NCI-H146 treated with DMSO at 0.1 percent for 48 hours (cell line): Measurements from ENCODE around the gene MYMK.
"Not testable (repeated sequence)": the region's sequence is repeated elsewhere in the genome, so short reads cannot be mapped to it uniquely, and the experiment has no call there.

Source experiments
- DNase-seq: peaks from one replicate; lab custom pipeline; 2025; ENCODE audit not compliant: unreplicated experiment; lab: John Stamatoyannopoulos, UW

The MYMK gene

DNA sequence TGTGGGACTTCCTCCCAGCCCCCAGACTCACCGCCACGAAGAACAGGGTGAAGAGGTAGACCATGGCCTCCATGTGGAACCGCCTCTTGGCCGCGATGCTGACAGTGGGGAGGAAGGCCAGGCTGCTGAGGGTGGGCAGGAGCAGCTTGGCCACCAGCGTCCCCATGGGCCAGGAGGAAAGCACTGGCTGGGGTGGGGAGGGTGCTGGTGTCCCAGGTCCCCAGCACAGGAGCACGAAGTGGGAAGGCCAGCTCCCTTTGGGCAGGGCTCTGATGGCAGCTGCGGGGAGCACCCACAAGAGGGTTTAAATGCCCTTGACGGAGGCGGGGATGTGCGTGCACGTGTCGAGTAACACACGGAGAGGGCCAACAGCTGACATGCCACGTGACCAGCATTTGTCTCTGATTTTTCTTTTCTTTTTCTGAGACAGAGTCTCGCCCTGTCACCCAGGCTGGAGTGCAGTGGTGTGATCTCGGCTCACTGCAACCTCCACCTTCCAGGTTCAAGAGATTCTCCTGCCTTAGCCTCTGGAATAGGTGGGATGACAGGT lies at the start of gene MYMK:
Gene MYMK, minus strand, starts transcription at position 281 of the 550 bp plus-strand sequence. Its CDS starts 115 bp downstream, at position 166.
- no peak for DNase-seq

- no peak for DNase-seq
These were observed 49.2 kb upstream of the MYMK start for GRCh38 chr9:133573791-133574515.

GRCh38 chr9:133572821-133573361 lies 48.1 kb upstream of the MYMK start:
- DNase-seq = no peak

GRCh38 chr9:133571896-133572595 lies 47.3 kb upstream of the MYMK start:
- no peak for DNase-seq

DNA sequence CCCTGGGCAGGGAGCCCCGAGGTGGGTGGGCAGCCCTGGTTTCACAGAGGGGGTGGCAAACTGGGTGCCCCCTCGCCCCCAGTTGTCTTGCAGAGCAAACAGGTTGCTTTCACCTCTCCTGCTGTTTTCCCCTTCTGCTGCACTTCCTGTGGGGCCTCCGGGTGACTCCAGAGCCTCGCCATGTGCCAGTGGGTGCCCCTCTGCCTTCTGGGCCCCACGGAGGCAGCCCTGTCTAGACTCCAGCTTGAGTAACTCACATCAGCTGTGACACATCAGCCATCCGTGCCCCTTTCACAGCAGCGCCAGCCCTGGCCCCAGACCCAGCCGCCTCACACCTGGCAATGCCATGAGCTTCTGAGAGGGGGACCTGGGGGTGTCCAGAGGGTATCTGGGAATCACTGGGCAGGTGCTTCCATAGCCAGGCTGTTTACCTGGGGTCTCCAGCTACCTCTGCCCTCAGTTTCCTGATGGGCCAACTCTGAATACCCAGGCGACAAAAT lies 46.7 kb upstream of the MYMK start:
- DNase-seq = no peak

DNA sequence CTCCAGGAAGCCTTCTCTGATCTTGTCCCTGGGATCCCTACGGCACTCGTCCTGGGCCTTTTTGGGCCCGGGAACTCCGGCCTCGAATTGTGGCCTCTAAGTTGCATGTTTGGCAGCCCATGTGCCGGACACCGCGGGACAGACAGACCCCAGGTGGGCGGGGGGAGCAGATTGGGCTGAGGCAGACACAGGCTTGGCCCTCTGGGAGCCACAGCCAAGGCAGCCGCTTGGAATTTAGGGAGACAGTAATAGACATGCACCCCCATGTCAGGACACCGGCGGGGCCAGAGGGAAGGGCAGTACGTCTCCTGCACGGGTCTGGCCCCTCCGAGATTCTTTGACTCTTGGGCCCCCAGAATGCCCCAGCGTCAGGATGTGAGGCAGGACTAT lies 45.9 kb upstream of the MYMK start:
- DNase-seq = no peak

- no peak for DNase-seq
These were observed 45.3 kb upstream of the MYMK start for GRCh38 chr9:133569891-133570690.

DNA sequence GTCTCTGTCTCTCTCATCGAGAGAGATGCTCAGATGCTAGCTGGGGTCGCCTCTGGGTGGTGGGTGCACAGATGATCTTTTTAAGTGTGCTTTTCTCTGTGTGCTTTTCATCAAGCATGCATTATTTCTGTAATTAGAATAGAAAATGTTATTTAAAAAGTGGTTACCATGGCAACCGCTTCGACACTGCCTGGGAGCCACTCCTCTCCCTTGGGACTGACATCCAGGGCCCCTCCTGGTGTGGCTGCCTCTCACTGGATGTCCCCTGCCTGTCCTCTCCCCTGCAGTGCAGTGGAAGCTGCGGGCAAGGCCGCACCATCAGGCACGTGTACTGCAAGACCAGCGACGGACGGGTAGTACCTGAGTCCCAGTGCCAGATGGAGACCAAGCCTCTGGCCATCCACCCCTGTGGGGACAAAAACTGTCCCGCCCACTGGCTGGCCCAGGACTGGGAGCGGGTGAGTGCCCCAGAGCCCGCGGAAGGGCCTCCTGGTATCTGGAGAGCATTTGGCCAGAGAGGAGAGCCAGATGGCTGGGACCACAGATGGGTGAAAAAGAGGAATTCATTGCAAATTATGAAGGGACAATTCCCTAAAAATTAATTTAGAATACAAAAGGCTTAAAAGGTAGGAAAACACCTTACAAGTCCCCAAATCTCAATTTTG lies 44.5 kb upstream of the MYMK start:
- no peak for DNase-seq

- no peak for DNase-seq
These were observed 43.4 kb upstream of the MYMK start for GRCh38 chr9:133568186-133568585.

DNA sequence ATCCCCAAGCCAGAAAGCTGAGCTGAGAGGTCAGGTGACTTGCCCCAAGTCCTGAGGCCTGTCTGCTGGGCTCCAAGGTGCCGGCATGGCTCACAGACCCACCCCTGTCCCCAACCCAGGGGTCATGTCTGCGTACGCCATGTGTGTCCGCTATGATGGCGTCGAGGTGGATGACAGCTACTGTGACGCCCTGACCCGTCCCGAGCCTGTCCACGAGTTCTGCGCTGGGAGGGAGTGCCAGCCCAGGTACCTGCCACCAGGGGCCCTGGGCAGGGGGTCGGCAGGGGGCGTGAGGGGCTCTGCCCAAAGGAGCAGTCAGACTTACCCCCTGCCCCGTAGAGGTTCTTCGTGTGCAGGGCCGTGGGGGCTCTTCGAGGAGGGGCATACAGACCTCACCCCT lies 42.1 kb upstream of the MYMK start:
- no peak for DNase-seq

DNA sequence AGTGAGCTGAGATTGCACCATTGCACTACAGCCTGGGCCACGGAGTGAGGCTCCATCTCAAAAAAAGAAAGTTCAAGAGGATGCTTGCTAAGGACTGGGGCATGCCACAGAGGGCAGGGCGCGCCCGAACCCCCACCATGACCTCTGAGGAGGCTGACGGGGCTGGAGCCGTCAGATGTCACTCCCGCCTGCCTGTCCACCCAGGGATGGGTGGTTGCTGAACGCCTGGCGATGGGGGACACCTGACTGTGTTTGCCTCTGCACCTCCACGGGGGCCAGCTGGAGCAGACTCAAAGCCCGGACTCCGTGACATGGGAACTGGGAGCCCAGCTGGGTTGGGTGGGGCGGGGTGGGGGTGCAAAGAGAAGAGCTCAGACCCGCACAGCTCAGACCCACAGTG lies 41.6 kb upstream of the MYMK start:
- no peak for DNase-seq

- DNase-seq = no peak
These were observed 39.8 kb upstream of the MYMK start for GRCh38 chr9:133564451-133565116.

DNA sequence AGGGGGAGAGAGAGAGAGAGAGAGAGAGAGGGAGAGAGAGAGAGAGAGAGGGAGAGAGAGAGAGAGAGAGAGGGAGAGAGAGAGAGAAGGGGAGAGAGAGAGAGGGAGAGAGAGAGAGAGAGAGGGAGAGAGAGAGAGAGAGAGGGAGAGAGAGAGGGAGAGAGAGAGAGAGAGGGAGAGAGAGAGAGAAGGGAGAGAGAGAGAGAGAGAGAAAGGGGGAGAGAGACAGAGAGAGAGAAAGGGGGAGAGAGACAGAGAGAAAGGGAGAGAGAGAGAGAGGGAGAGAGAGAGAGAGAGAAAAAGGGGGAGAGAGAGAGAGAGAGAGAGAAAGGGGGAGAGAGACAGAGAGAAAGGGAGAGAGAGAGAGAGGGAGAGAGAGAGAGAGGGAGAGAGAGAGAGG lies 39.1 kb upstream of the MYMK start:
- not testable (repeated sequence) for DNase-seq

GRCh38 chr9:133563291-133563796 lies 38.6 kb upstream of the MYMK start:
- DNase-seq = no peak

DNA sequence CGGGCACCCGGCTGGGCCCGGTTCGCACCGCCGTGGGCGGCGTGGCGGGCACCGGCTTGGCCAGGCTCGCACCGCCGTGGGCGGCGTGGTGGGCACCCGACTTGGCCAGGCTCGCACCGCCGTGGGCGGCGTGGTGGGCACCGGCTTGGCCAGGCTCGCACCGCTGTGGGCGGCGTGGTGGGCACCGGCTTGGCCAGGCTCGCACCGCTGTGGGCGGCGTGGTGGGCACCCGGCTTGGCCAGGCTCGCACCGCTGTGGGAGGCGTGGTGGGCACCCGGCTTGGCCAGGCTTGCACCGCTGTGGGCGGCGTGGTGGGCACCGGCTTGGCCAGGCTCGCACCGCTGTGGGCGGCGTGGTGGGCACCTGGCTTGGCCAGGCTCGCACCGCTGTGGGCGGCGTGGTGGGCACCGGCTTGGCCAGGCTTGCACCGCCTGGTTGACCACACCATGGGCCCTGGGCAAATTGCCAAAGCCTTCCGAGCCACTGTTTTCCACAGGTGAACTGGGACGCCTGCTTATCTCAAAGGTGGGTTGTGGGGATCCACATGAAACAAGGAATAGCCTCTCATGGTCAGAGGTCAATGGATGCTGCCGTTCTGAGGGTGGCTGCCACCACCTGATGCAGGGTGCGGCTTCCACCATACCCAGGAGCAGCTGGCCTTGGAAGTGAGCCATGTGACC lies 38.0 kb upstream of the MYMK start:
- no peak for DNase-seq

DNA sequence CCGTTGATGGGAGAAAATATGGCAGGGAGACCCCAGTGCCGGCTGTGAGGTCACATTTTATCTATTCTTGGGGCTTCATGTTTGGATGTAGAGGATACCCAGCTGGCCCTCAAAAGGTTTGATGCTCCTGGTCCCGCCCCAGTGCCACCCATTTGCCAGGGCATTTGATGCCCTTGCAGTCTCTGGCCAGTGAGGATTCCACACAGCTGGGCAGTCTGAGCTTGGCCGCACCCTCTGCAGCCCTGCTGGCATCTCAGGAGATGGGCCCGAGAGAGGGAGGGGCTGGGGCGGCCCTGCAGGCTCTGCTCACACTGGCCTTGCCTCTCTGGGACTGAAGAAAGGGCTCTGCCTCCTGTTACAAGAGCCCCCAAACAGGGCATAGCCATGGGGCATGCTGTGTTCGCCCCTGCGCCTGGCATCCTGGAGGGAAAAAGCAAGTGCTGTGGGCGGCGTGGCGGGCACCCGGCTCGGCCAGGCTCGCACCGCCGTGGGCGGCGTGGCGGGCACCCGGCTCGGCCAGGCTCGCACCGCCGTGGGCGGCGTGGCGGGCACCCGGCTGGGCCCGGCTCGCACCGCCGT lies 37.3 kb upstream of the MYMK start:
- no peak for DNase-seq

GRCh38 chr9:133560944-133561343 lies 36.2 kb upstream of the MYMK start:
- DNase-seq = no peak

- DNase-seq = no peak
These were observed 35.6 kb upstream of the MYMK start for GRCh38 chr9:133560311-133560710.
